SK-N-SH treated with all-trans-retinoic acid at 6 μM for 48 hours (cell line): ENCODE results near the gene MEIS1.

ENCODE experiments used
- OSR1 ChIP-seq: fragments of 250-450 bp; sonication (Bioruptor Pico); IDR thresholded peaks from 2 replicates; pipeline ENCODE4 v1.8.0; 2022; ENCODE audit warnings: moderate library complexity, mild to moderate bottlenecking, inconsistent platforms
- SNAI2 ChIP-seq: fragments of 250-450 bp; sonication (Bioruptor Pico); IDR thresholded peaks from 2 replicates; pipeline ENCODE4 v1.5.0; 2020; ENCODE audit warnings: mild to moderate bottlenecking, moderate library complexity
- TF ChIP-seq, protein P1 (sequence below): fragments of 250-450 bp; sonication (Bioruptor Pico); IDR thresholded peaks from 2 replicates; pipeline ENCODE4 v1.8.0; 2020; ENCODE audit warnings: mild to moderate bottlenecking, moderate library complexity, borderline replicate concordance

DNA sequence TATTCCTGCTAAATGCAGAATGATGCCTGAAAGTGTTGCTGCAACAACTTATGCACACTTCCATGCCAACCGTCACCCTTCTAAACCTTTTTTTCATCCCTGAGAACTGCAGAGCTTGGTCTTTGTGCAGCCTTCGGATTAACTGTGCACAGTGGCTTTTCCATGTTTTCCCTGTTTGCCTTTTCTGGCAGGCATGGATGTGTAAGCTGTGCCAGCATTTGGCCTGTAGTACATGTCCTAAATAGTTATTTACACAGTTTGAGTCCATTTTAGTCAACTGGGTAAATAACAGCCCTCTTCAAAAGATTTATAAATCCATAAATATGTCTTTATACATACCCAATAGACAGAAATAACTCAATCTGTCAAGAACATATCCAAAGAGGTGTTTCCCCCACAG lies 31.5 kb downstream of the MEIS1 start:
- TF ChIP-seq, protein P1, sequence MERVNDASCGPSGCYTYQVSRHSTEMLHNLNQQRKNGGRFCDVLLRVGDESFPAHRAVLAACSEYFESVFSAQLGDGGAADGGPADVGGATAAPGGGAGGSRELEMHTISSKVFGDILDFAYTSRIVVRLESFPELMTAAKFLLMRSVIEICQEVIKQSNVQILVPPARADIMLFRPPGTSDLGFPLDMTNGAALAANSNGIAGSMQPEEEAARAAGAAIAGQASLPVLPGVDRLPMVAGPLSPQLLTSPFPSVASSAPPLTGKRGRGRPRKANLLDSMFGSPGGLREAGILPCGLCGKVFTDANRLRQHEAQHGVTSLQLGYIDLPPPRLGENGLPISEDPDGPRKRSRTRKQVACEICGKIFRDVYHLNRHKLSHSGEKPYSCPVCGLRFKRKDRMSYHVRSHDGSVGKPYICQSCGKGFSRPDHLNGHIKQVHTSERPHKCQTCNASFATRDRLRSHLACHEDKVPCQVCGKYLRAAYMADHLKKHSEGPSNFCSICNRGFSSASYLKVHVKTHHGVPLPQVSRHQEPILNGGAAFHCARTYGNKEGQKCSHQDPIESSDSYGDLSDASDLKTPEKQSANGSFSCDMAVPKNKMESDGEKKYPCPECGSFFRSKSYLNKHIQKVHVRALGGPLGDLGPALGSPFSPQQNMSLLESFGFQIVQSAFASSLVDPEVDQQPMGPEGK (CRISPR knock-in tag) = no peak
- no peak for TF ChIP-seq SNAI2 (CRISPR knock-in tag)
- no peak for TF ChIP-seq OSR1 (CRISPR knock-in tag)
